A549 (cell line): ENCODE data around the gene CLEC4C. TPM values are rescaled to one million over a fixed set of nuclear protein-coding genes. Genes with fewer than 3 reads are reported as not detected.

Source experiments
- ATAC-seq, 2 experiments: fragments of 200-7000 bp in 1 of 2; fragments of >200 bp in 1 of 2; cut with Nextera tagmentation in 1 of 2; cut with Tn5 transposase in 1 of 2; 3 replicates each; pipeline versions ENCODE4 v1.8.0 to v1.9.1; 2018 to 2020; ENCODE audit warnings: mild to moderate bottlenecking in 1 of 2, moderate library complexity in 1 of 2
- CTCF ChIA-PET: fragments of 300-600 bp; sonication (Branson Sonifier 250); formaldehyde crosslinking; extraction: SDS; loops from one replicate; lab custom pipeline; 2021; ENCODE audit warnings: antibody characterized with exemption, inconsistent platforms; lab: Yijun Ruan, JAX
- POLR2A ChIA-PET: fragments of 350-600 bp; formaldehyde crosslinking; extraction: SDS; loops from one replicate; lab custom pipeline; 2021; ENCODE audit warnings: antibody characterized with exemption, inconsistent platforms; lab: Yijun Ruan, JAX
- DNase-seq, 2 experiments: peaks; one replicate each; pipeline versions ENCODE4 v3.0.0 to v3.0.0-alpha.2; 2011 to 2016; ENCODE audit warnings: low read depth in 1 of 2, low spot score in 1 of 2
- FAIRE-seq: peaks from 2 replicates; lab custom pipeline; 2011; peaks lifted over from hg19 to GRCh38; lab: Jason Lieb, UNC
- H3K27ac ChIP-seq, 2 experiments: fragments of >200 bp; sonication (Bioruptor Twin); formaldehyde crosslinking; 3 replicates each; pipeline ENCODE4 v1.5.1; 2016 to 2017
- H3K4me1 ChIP-seq: fragments of >200 bp; sonication (Bioruptor Twin); formaldehyde crosslinking; 3 replicates; pipeline ENCODE4 v1.6.1; 2016
- H3K4me2 ChIP-seq: fragments of >200 bp; sonication (Bioruptor Twin); formaldehyde crosslinking; 3 replicates; pipeline ENCODE4 v1.6.1; 2016
- H3K4me3 ChIP-seq: fragments of >200 bp; sonication (Bioruptor Twin); formaldehyde crosslinking; 3 replicates; pipeline ENCODE4 v1.5.1; 2016
- H3K9me3 ChIP-seq: fragments of >200 bp; sonication (Bioruptor Twin); formaldehyde crosslinking; 3 replicates; pipeline ENCODE4 v1.6.1; 2016
- BCL3 ChIP-seq: fragments of >200 bp; sonication (Bioruptor Twin); formaldehyde crosslinking; IDR thresholded peaks from 3 replicates; pipeline ENCODE4 v1.6.1; 2016
- CBX8 ChIP-seq: fragments of 200-600 bp; sonication (generic); IDR thresholded peaks from 2 replicates; pipeline ENCODE4 v1.6.1; 2016
- CHD4 ChIP-seq: fragments of 200-600 bp; sonication (generic); IDR thresholded peaks from 2 replicates; pipeline ENCODE4 v1.6.1; 2016; ENCODE audit warnings: antibody characterized with exemption, mild to moderate bottlenecking, borderline replicate concordance
- EHF ChIP-seq: fragments of 250-450 bp; sonication (Bioruptor Pico); IDR thresholded peaks from 2 replicates; pipeline ENCODE4 v1.5.0; 2020; ENCODE audit warnings: mild to moderate bottlenecking
- ELK1 ChIP-seq: fragments of 150-350 bp; IDR thresholded peaks from 2 replicates; pipeline ENCODE4 v1.6.1; 2014; ENCODE audit warnings: low read depth, mild to moderate bottlenecking, low read length
- ESRRA ChIP-seq: fragments of 150-350 bp; IDR thresholded peaks from 2 replicates; pipeline ENCODE4 v1.6.1; 2014; ENCODE audit warnings: mild to moderate bottlenecking, low read length, borderline replicate concordance
- FOSB ChIP-seq: fragments of 250-450 bp; sonication (Bioruptor Pico); IDR thresholded peaks from 2 replicates; pipeline ENCODE4 v1.5.0; 2020; ENCODE audit warnings: mild to moderate bottlenecking, moderate library complexity
- HMGXB4 ChIP-seq: fragments of 250-450 bp; sonication (Bioruptor Pico); IDR thresholded peaks from 2 replicates; pipeline ENCODE4 v1.5.0; 2021; ENCODE audit warnings: mild to moderate bottlenecking, moderate library complexity, borderline replicate concordance
- HOXA7 ChIP-seq: fragments of 250-450 bp; sonication (Bioruptor Pico); IDR thresholded peaks from 2 replicates; pipeline ENCODE4 v1.5.0; 2020; ENCODE audit warnings: mild to moderate bottlenecking, moderate library complexity
- HOXB5 ChIP-seq: fragments of 250-450 bp; sonication (Bioruptor Pico); IDR thresholded peaks from 2 replicates; pipeline ENCODE4 v1.5.0; 2020; ENCODE audit warnings: mild to moderate bottlenecking, moderate library complexity
- KDM1A ChIP-seq: fragments of 200-600 bp; sonication (generic); IDR thresholded peaks from 2 replicates; pipeline ENCODE4 v1.6.1; 2016; ENCODE audit warnings: low read depth, mild to moderate bottlenecking
- MAX ChIP-seq: IDR thresholded peaks from 2 replicates; pipeline ENCODE4 v1.6.1; 2012
- MYC ChIP-seq: IDR thresholded peaks from 2 replicates; pipeline ENCODE4 v1.6.1; 2012; ENCODE audit warnings: mild to moderate bottlenecking, inconsistent platforms, low read length, improper control_type of control experiment, borderline replicate concordance
- NR3C1 ChIP-seq: fragments of >200 bp; sonication (Bioruptor Twin); formaldehyde crosslinking; IDR thresholded peaks from 3 replicates; pipeline ENCODE4 v1.6.1; 2017
- PHF8 ChIP-seq: fragments of 200-600 bp; sonication (generic); IDR thresholded peaks from 2 replicates; pipeline ENCODE4 v1.6.1; 2016; ENCODE audit warnings: low read depth, mild to moderate bottlenecking, antibody characterized with exemption, moderate library complexity, borderline replicate concordance
- RARB ChIP-seq: fragments of 250-450 bp; sonication (Bioruptor Pico); IDR thresholded peaks from 2 replicates; pipeline ENCODE4 v1.8.0; 2021; ENCODE audit warnings: mild to moderate bottlenecking, moderate library complexity
- RCOR1 ChIP-seq: fragments of 150-350 bp; IDR thresholded peaks from 2 replicates; pipeline ENCODE4 v1.6.1; 2014; ENCODE audit warnings: antibody characterized with exemption, low read length, low read depth
- REST ChIP-seq: fragments of 200-600 bp; sonication (generic); IDR thresholded peaks from 2 replicates; pipeline ENCODE4 v1.6.1; 2016; ENCODE audit warnings: antibody characterized with exemption, mild to moderate bottlenecking, moderate library complexity
- TP53 ChIP-seq: fragments of 250-450 bp; sonication (Bioruptor Pico); IDR thresholded peaks from 2 replicates; pipeline ENCODE4 v1.5.0; 2021; ENCODE audit warnings: mild to moderate bottlenecking, moderate library complexity
- ZC3H11A ChIP-seq: fragments of 450-650 bp; IDR thresholded peaks from 2 replicates; pipeline ENCODE4 v1.6.1; 2014; ENCODE audit warnings: antibody characterized with exemption, mild to moderate bottlenecking
- WGBS: methylation state at CpG from one replicate; pipeline ENCODE4 v1.1.6; 2017; ENCODE audit errors: missing lambda C conversion rate; 5-methylcytosine and 5-hydroxymethylcytosine counted together
- polyA plus RNA-seq, 4 experiments: library from polyadenylated mRNA; depleted of rRNA in 3 of 4; stranded (reverse); fragments of >200 nt; fragmentation: RNase III in 1 of 4; extraction: RNeasy Plus Mini Kit Qiagen cat#74134 plus additional on column Dnase treatment in 1 of 4; gene quantifications; 2 replicates in 3 of 4; 3 replicates in 1 of 4; pipeline ENCODE4 v1.2.3, GENCODE V29; 2011 to 2017

CLEC4C gene
- polyA plus RNA-seq, 2 of the 4 experiments (the other 2 are of a cell fraction) = not detected

GRCh38 chr12:7709969-7710675 is 37.1 kb downstream of the CLEC4C start:
- 47% methylated on average over 8 of the region's 8 CpGs for WGBS
- ChIA-PET CTCF (no interaction called here), POLR2A (no interaction called here)
- Histone ChIP-seq H3K27ac (no peak overlapping the region), H3K4me3 (no peak overlapping the region), H3K4me1 (no peaks in the 10 kb centered on the region), H3K4me2 (no peak overlapping the region), H3K9me3 (no peaks in the 10 kb centered on the region)
- TF ChIP-seq MYC = no peak
- no peak for TF ChIP-seq RCOR1
- ATAC-seq (no peak), FAIRE-seq (no peak), DNase-seq (no peak)

- no peak for TF ChIP-seq TP53 (CRISPR knock-in tag)
- TF ChIP-seq ZC3H11A = no peak
- TF ChIP-seq RCOR1 = no peak
- no peak for TF ChIP-seq HOXA7
- TF ChIP-seq FOSB (CRISPR knock-in tag) = no peak
- TF ChIP-seq RARB (CRISPR knock-in tag) = no peak
- TF ChIP-seq MAX = no peak
- TF ChIP-seq ELK1 = no peak
- TF ChIP-seq NR3C1 = no peak
- TF ChIP-seq HOXB5 (CRISPR knock-in tag) = no peak
- TF ChIP-seq PHF8 = no peak
- TF ChIP-seq REST = no peak
- no peak for TF ChIP-seq HMGXB4 (CRISPR knock-in tag)
- no peak for TF ChIP-seq CHD4
- no peak for TF ChIP-seq KDM1A
- TF ChIP-seq ESRRA = no peak
- no peak for TF ChIP-seq EHF (CRISPR knock-in tag)
- TF ChIP-seq BCL3 = no peak
- TF ChIP-seq CBX8 = no peak
- POLR2A ChIA-PET = no interaction called here
Measured at GRCh38 chr12:7705846-7706245, 41.3 kb downstream of the CLEC4C start.

More at GRCh38 chr12:7705846-7706245, 41.3 kb downstream of the CLEC4C start:
- H3K4me2 ChIP-seq = no peak overlapping the region
- H3K4me3 ChIP-seq = no peak overlapping the region
- FAIRE-seq = no peak
- no peaks in the 10 kb centered on the region for H3K4me1 ChIP-seq
- DNase-seq = no peak
- 85% methylated on average over 24 of the region's 29 CpGs for WGBS
- H3K9me3 ChIP-seq = no peaks in the 10 kb centered on the region
- CTCF ChIA-PET = interaction anchor here (0.6 to 1.5 kb wide), 3 partner anchors 18 to 526 kb away, joined by 3 read pairs; no protein-coding TSS in a partner anchor
- ATAC-seq = no peak
- H3K27ac ChIP-seq = no peak overlapping the region
